SK-N-SH (cell line): ENCODE data around the gene ZNF790. TPM values are rescaled to one million over a fixed set of nuclear protein-coding genes. Genes with fewer than 3 reads are reported as not detected.

Experiments
- CTCF ChIA-PET: fragments of 300-600, 350-600 bp; formaldehyde crosslinking; extraction: SDS; loops from one replicate; lab custom pipeline; 2021; lab: Yijun Ruan, JAX
- POLR2A ChIA-PET: fragments of 350-600 bp; sonication (Branson Sonifier 250); formaldehyde crosslinking; extraction: SDS; loops from one replicate; lab custom pipeline; 2020; ENCODE audit warnings: antibody characterized with exemption, inconsistent platforms; lab: Yijun Ruan, JAX
- DNase-seq: peaks from one replicate; pipeline ENCODE4 v3.0.0; 2012
- H2AFZ ChIP-seq: fragments of 200-600 bp; sonication (generic); 2 replicates; pipeline ENCODE4 v1.8.1; 2016; ENCODE audit warnings: antibody characterized with exemption, mild to moderate bottlenecking, low read depth
- H3F3A ChIP-seq: fragments of 200-600 bp; sonication (generic); replicated peaks from 2 replicates; pipeline ENCODE3; 2016; ENCODE audit warnings: antibody characterized with exemption, mild to moderate bottlenecking; ENCODE audit not compliant: insufficient read depth
- H3K27ac ChIP-seq, 2 experiments: fragments of 200-500 bp in 1 of 2; fragments of 200-600 bp in 1 of 2; sonication (Bioruptor generic) in 1 of 2; sonication (generic), shearing (Covaris generic) in 1 of 2; 2 replicates each; pipeline versions ENCODE4 v1.5.1 to v1.6.1; 2014 to 2016; ENCODE audit warnings: low read depth in 2 of 2, inconsistent platforms in 1 of 2, low read length in 1 of 2, mild to moderate bottlenecking in 1 of 2, mixed read lengths in 1 of 2
- H3K27me3 ChIP-seq: fragments of 200-600 bp; sonication (generic), shearing (Covaris generic); 2 replicates; pipeline ENCODE4 v1.6.1; 2016; ENCODE audit warnings: mixed run types; ENCODE audit not compliant: insufficient read depth
- H3K36me3 ChIP-seq, 2 experiments: fragments of 200-500 bp in 1 of 2; fragments of 200-600 bp in 1 of 2; sonication (Bioruptor generic) in 1 of 2; sonication (generic) in 1 of 2; replicated peaks in 1 of 2; 2 replicates each; pipeline versions ENCODE3 to v1.5.1; 2014 to 2016; ENCODE audit warnings: low read length in 1 of 2, mild to moderate bottlenecking in 1 of 2; ENCODE audit not compliant: insufficient read depth in 2 of 2, control insufficient read depth in 1 of 2
- H3K4me1 ChIP-seq, 2 experiments: fragments of 200-500 bp in 1 of 2; fragments of 200-600 bp in 1 of 2; sonication (Bioruptor generic) in 1 of 2; sonication (generic), shearing (Covaris generic) in 1 of 2; 2 replicates each; pipeline versions ENCODE4 v1.5.1 to v1.6.1; 2014 to 2016; ENCODE audit warnings: low read depth in 1 of 2, low read length in 1 of 2, mixed run types in 1 of 2; ENCODE audit not compliant: insufficient read depth in 2 of 2, control insufficient read depth in 1 of 2
- H3K4me2 ChIP-seq: fragments of 200-600 bp; sonication (generic), shearing (Covaris generic); 2 replicates; pipeline ENCODE4 v1.6.1; 2017; ENCODE audit warnings: mixed run types
- H3K4me3 ChIP-seq, 2 experiments: fragments of 200-500 bp in 1 of 2; fragments of 200-600 bp in 1 of 2; sonication (Bioruptor generic) in 1 of 2; sonication (generic), shearing (Covaris generic) in 1 of 2; 2 replicates each; pipeline versions ENCODE4 v1.5.1 to v1.8.1; 2014 to 2016; ENCODE audit warnings: low read depth in 2 of 2, inconsistent platforms in 1 of 2, low read length in 1 of 2, mild to moderate bottlenecking in 1 of 2, mixed read lengths in 1 of 2, moderate library complexity in 1 of 2
- H3K79me2 ChIP-seq: fragments of 200-600 bp; sonication (generic); 2 replicates; pipeline ENCODE4 v1.8.1; 2017; ENCODE audit warnings: mild to moderate bottlenecking; ENCODE audit not compliant: insufficient read depth
- H3K9ac ChIP-seq: fragments of 200-600 bp; sonication (generic); 2 replicates; pipeline ENCODE4 v1.6.1; 2017; ENCODE audit warnings: mixed run types
- H3K9me2 ChIP-seq: fragments of 200-600 bp; sonication (generic); 2 replicates; pipeline ENCODE4 v1.6.1; 2017; ENCODE audit warnings: mixed run types
- H3K9me3 ChIP-seq: fragments of 200-600 bp; sonication (generic); 2 replicates; pipeline ENCODE4 v1.6.1; 2017; ENCODE audit warnings: mixed run types, mild to moderate bottlenecking, moderate library complexity
- H4K20me1 ChIP-seq: fragments of 200-600 bp; sonication (generic); 2 replicates; pipeline ENCODE4 v1.6.1; 2017; ENCODE audit warnings: mild to moderate bottlenecking, mixed run types; ENCODE audit not compliant: insufficient read depth
- ELF1 ChIP-seq: IDR thresholded peaks from 2 replicates; pipeline ENCODE4 v1.4.0; 2012
- EP300 ChIP-seq, 2 experiments: IDR thresholded peaks; 2 replicates each; pipeline versions ENCODE4 v1.4.0 to v1.6.1; 2012; ENCODE audit warnings: borderline replicate concordance in 1 of 2, low read depth in 1 of 2, low read length in 1 of 2
- FOSL2 ChIP-seq: IDR thresholded peaks from 2 replicates; pipeline ENCODE4 v1.4.0; 2012; ENCODE audit warnings: low read depth, mild to moderate bottlenecking, moderate library complexity, borderline replicate concordance
- GATA2 ChIP-seq: sonication (generic); formaldehyde crosslinking; IDR thresholded peaks from 2 replicates; pipeline ENCODE4 v1.5.0; 2020; ENCODE audit warnings: mild to moderate bottlenecking, missing genetic modification reagents
- IRF3 ChIP-seq: fragments of 150-350 bp; IDR thresholded peaks from 2 replicates; pipeline ENCODE4 v1.6.1; 2016; ENCODE audit warnings: mild to moderate bottlenecking, low read depth, low read length
- JUND ChIP-seq: IDR thresholded peaks from 2 replicates; pipeline ENCODE4 v1.4.0; 2012
- MEF2A ChIP-seq: IDR thresholded peaks from 2 replicates; pipeline ENCODE4 v1.4.0; 2012; ENCODE audit warnings: low read depth, borderline replicate concordance
- MXI1 ChIP-seq: IDR thresholded peaks from 2 replicates; pipeline ENCODE4 v1.6.1; 2012; ENCODE audit warnings: mild to moderate bottlenecking, low read depth, low read length, improper control_type of control experiment
- NRF1 ChIP-seq: IDR thresholded peaks from 2 replicates; pipeline ENCODE4 v1.6.1; 2012; ENCODE audit warnings: low read depth, mild to moderate bottlenecking, low read length
- RAD21 ChIP-seq: IDR thresholded peaks from 2 replicates; pipeline ENCODE4 v1.6.1; 2012; ENCODE audit warnings: mild to moderate bottlenecking, low read length
- REST ChIP-seq: IDR thresholded peaks from 2 replicates; pipeline ENCODE4 v1.6.1; 2012; ENCODE audit warnings: mild to moderate bottlenecking, low read depth, low read length, moderate library complexity
- TAF1 ChIP-seq: IDR thresholded peaks from 2 replicates; pipeline ENCODE4 v1.6.1; 2012; ENCODE audit warnings: low read depth, mild to moderate bottlenecking, low read length, moderate library complexity, borderline replicate concordance
- TEAD4 ChIP-seq: IDR thresholded peaks from 2 replicates; pipeline ENCODE4 v1.4.0; 2012; ENCODE audit warnings: mild to moderate bottlenecking, borderline replicate concordance; ENCODE audit not compliant: insufficient read depth
- USF1 ChIP-seq: IDR thresholded peaks from 2 replicates; pipeline ENCODE4 v1.4.0; 2012; ENCODE audit warnings: low read depth, borderline replicate concordance
- WGBS: methylation state at CpG from one replicate; pipeline ENCODE4 v1.1.6; 2017; ENCODE audit warnings: low lambda C conversion rate; 5-methylcytosine and 5-hydroxymethylcytosine counted together
- polyA plus RNA-seq, 3 experiments: library from polyadenylated mRNA; depleted of rRNA; stranded (reverse); fragments of >200 nt; gene quantifications; 2 replicates each; pipeline ENCODE4 v1.2.3, GENCODE V29; 2012

Gene ZNF790
- polyA plus RNA-seq, 1 of the 3 experiments (the other 2 are of a cell fraction) = 2.2 TPM

GRCh38 chr19:36837176-36837905 is 846 bp downstream of the ZNF790 start:
- peak overlapping the region; percentile 83 for H3K4me2 ChIP-seq
- no peaks in the 10 kb centered on the region for H3K9me2 ChIP-seq
- peak overlapping the region; percentile 79 for H3K9ac ChIP-seq
- TF ChIP-seq TEAD4 (no peak), JUND (no peak), GATA2 (CRISPR knock-in tag) (no peak), MXI1 (no peak), NRF1 (no peak), MEF2A (no peak), FOSL2 (no peak), TAF1 (no peak)
- peak overlapping the region; percentile 92; the same call in 1 of the 2 replicates for H2AFZ ChIP-seq
- peaks cover 6 to 41% of the 10 kb centered on the region in 2 experiments for H3K36me3 ChIP-seq
- H4K20me1 ChIP-seq = no peaks in the 10 kb centered on the region
- H3K4me1 ChIP-seq = peaks cover 0 to 5% of the 10 kb centered on the region in 2 experiments; a peak in 1 of 4 replicates
- peak; percentile 19 for DNase-seq
- peaks cover 47% of the 10 kb centered on the region for H3K79me2 ChIP-seq
- H3K4me3 ChIP-seq = peak overlapping the region; percentile 57 to 76
- H3K27me3 ChIP-seq = no peaks in the 10 kb centered on the region
- 27% methylated on average over 8 of the region's 8 CpGs for WGBS
- ChIA-PET POLR2A (interaction anchor here (0.5 to 2.8 kb wide), 6 partner anchors 12 to 348 kb away, joined by 3 to 67 read pairs (median 4); partner anchors contain the start of genes ZNF345, ZNF566 and ZNF850), CTCF (interaction anchor here (0.6 to 1.5 kb wide), 2 partner anchors 13 to 1886 kb away, joined by 3 to 5 read pairs; partner anchors contain the start of gene ZNF345)
- no peaks in the 10 kb centered on the region for H3F3A ChIP-seq
- peaks cover 10% of the 10 kb centered on the region; the same call in 1 of the 2 replicates for H3K9me3 ChIP-seq
- H3K27ac ChIP-seq = peak overlapping the region; percentile 71 to 98; a peak in 3 of 4 replicates

- no peak overlapping the region for H3K9ac ChIP-seq
- ChIA-PET POLR2A (no interaction called here), CTCF (interaction anchor here (0.6 kb wide), 1 partner anchor 13 kb away, joined by 3 read pairs; no protein-coding TSS in a partner anchor)
- no peaks in the 10 kb centered on the region for H3K9me2 ChIP-seq
- no peak overlapping the region for H3K27ac ChIP-seq
- WGBS = 75% methylated on average over 2 of the region's 2 CpGs
- H3K4me1 ChIP-seq = peaks cover 0 to 3% of the 10 kb centered on the region in 2 experiments; a peak in 1 of 4 replicates
- no peak overlapping the region for H2AFZ ChIP-seq
- H3F3A ChIP-seq = peaks cover 5% of the 10 kb centered on the region
- peaks cover 28% of the 10 kb centered on the region for H3K9me3 ChIP-seq
- H3K36me3 ChIP-seq = peaks cover 18 to 65% of the 10 kb centered on the region in 2 experiments
- no peaks in the 10 kb centered on the region for H3K27me3 ChIP-seq
- H3K79me2 ChIP-seq = peaks cover 71% of the 10 kb centered on the region
- no peak overlapping the region for H3K4me2 ChIP-seq
- DNase-seq = no peak
- H3K4me3 ChIP-seq = no peak overlapping the region
- H4K20me1 ChIP-seq = no peaks in the 10 kb centered on the region
- TF ChIP-seq ELF1 (no peak), EP300 (IDR thresholded peaks at IDR 0.05; ENCODE audit: borderline replicate concordance in 1 of 2, low read depth in 1 of 2, low read length in 1 of 2) (no peak)
Observed at GRCh38 chr19:36833430-36833829, 4.8 kb downstream of the ZNF790 start.

- H3K4me3 ChIP-seq = no peak overlapping the region
- peaks cover 10% of the 10 kb centered on the region for H3F3A ChIP-seq
- no peak overlapping the region for H3K4me2 ChIP-seq
- H3K9ac ChIP-seq = no peak overlapping the region
- H3K4me1 ChIP-seq = no peaks in the 10 kb centered on the region
- no peaks in the 10 kb centered on the region for H3K79me2 ChIP-seq
- POLR2A ChIA-PET = no interaction called here
- no peak for DNase-seq
- CTCF ChIA-PET = no interaction called here
- H4K20me1 ChIP-seq = no peaks in the 10 kb centered on the region
- H3K36me3 ChIP-seq = peaks cover 65 to 84% of the 10 kb centered on the region in 2 experiments
- 78% methylated on average over 5 of the region's 5 CpGs for WGBS
- H3K9me2 ChIP-seq = no peaks in the 10 kb centered on the region
- H2AFZ ChIP-seq = no peak overlapping the region
- no peak overlapping the region for H3K27ac ChIP-seq
- H3K27me3 ChIP-seq = no peaks in the 10 kb centered on the region
- H3K9me3 ChIP-seq = peaks cover 60% of the 10 kb centered on the region
- TF ChIP-seq REST (no peak), EP300 (IDR thresholded peaks at IDR 0.05; ENCODE audit: borderline replicate concordance in 1 of 2, low read depth in 1 of 2, low read length in 1 of 2) (no peak), IRF3 (no peak), TAF1 (no peak), RAD21 (no peak), USF1 (no peak), JUND (no peak)
Observed at GRCh38 chr19:36821758-36822157, 16.4 kb downstream of the ZNF790 start.
